Activated naive CD4-positive, alpha-beta T cell (primary cell): Measurements from ENCODE around the gene ABCD2.
"Not testable (repeated sequence)": the region's sequence is repeated elsewhere in the genome, so short reads cannot be mapped to it uniquely, and the experiment has no call there.

Source experiments
- DNase-seq, 4 experiments: peaks; one replicate each; lab custom pipeline; 2025; lab: John Stamatoyannopoulos, UW

Gene ABCD2

DNA sequence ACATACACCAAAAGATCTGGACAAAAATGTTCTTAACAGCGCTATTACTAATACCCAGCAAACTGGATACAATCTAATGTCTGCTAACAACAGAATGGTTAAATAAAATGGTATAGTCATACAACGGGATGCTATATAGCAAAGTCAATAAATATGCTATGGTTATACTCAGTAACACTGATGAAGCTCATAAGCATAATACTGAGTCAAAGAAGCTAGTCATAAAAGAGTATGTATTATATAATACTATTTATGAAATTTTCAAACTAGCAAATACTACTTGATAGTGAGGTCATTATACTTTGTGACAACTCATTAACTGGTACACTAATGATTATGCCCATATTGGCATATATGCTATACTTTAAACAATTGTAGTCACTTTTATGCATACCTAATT, 7.4 kb downstream of the ABCD2 start:
- DNase-seq, result no peak

GRCh38 chr12:39611818-39612217, 7.8 kb downstream of the ABCD2 start:
- no peak for DNase-seq

GRCh38 chr12:39610436-39611025, 9.1 kb downstream of the ABCD2 start:
- no peak for DNase-seq

DNA sequence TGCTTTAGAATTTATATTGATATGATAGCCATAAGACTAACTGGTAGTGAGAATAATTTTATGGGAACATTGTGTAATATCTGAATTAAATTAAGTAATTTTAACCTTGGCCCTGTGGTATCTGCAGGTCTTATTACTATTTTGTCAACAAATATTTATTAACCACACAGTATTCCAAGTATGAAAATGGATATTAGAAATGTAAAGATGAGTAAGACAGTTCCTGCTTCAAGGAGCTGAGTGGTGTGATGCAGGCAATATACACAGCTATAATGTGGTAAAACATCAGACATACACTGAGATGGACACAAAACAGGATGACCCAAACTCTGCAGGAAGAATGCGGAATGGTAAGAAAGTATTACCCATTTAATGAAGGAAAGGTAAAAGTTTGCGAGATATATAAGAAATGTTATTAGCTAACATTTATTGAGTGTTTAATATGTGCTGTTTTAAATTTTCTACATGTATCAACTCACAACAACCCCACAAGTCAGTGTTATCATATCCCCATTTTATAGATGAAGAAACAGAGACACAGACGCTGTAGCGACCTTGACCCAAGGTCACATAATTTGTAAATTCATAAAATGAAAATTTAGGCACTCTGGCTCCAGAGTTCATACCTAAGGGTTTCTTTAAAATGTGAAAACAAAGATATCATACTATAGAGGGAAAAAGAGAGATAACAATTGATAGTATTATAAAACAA, 12.7 kb downstream of the ABCD2 start:
- no peak for DNase-seq

DNA sequence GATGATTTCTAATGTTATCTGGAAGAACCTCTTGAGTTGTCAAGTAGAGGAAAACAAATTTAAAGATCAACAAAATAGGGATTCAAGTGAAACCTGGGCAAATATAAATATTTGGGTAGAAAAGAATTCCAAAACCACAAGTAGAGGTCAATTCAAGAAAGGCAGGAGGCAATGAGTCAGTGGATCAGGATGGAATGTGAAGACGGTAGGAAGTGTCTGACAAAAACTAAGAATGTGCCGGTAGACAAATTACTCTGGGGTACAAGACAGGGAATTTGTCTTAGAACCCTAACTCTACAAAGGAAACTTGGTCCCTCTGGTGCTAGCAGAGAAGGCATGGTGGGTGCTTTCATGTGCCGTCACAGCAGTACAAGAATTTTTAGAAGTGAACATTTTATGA, 13.6 kb downstream of the ABCD2 start:
- no peak for DNase-seq

- no peak for DNase-seq
These were observed 14.1 kb downstream of the ABCD2 start for GRCh38 chr12:39605501-39605900.

- no peak for DNase-seq
These were observed 16.5 kb downstream of the ABCD2 start for GRCh38 chr12:39603065-39603464.

GRCh38 chr12:39601951-39602350, 17.7 kb downstream of the ABCD2 start:
- not testable (repeated sequence) for DNase-seq

- DNase-seq, result no peak
These were observed 23.7 kb downstream of the ABCD2 start for GRCh38 chr12:39595928-39596327.

GRCh38 chr12:39592295-39592694, 27.3 kb downstream of the ABCD2 start:
- DNase-seq, result no peak

DNA sequence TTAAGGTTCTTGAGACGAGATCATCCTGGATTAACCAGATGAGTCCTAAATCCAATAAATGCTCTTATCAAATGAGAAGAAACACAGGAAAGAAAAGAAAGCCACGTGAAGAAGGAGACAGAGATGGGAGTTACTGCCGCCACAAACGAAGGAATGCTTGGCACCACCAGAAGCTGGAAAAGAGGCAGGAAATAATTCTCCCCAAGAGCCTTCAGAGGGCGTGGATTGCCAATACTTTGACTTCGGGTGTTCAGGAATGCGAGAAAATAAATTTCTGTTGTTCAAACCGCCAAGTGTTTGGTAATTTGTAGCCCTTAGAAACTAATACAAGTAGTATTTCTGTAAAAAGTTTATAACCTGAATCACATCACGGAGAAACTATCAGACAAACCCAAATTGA, 31.3 kb downstream of the ABCD2 start:
- no peak for DNase-seq

GRCh38 chr12:39587225-39587624, 32.4 kb downstream of the ABCD2 start:
- DNase-seq, result no peak

DNA sequence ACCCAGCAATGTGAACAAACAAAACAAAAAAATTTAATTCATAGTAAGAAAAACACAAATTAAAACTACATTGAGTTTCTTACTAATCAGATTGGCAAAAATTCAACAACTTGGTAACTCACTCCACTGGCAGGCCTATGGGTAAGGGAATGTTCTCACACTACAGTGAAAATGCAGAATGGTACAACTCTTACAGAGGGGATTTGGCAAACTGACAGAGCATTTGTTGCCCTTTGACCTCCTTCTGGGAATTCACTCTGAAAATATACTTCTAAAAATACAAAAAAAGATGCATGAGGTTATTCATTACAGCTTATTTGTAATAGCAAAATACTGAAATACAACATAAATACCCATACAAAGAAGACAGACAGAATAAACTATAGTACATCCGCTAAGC, 32.8 kb downstream of the ABCD2 start:
- no peak for DNase-seq

DNA sequence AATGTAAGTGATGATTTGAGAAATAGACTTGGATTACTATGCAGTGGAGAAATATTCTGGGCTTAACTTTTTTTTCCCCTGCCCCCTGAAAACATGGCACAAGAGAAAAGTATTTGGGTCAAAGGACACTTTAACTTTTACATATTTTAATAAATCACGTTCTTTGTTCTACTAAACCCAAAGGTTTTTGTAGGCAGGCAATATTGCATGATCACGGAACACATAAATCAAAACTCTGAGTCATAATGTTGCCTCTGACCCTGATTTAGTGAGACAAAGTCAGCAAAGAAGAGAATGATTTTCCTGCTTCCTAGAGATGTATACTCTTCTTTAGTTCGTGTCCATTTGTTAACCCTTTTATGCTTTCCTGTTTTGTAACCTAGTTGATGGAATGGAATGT, 38.0 kb downstream of the ABCD2 start:
- DNase-seq, result no peak

DNA sequence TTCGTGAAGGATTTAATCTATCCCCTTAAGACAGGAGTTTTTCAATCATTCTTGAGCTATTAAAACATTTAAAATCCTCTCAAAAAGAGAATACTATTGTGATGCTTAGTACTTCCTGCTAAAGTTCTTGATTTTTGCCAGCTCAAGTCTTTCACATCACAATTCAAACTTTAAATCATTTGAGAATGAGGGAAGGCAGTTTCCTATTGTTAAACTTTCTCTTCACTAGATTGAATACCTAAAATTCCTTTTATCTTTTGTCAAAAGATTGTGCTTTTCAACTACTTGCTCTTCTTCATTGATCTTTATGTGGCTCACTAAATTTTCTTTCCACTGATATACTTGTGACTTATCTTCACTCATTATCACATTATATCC, 44.1 kb downstream of the ABCD2 start:
- DNase-seq, result no peak

GRCh38 chr12:39574785-39575497, 44.7 kb downstream of the ABCD2 start:
- DNase-seq, result no peak

- no peak for DNase-seq
These were observed 45.2 kb downstream of the ABCD2 start for GRCh38 chr12:39574378-39574777.

DNA sequence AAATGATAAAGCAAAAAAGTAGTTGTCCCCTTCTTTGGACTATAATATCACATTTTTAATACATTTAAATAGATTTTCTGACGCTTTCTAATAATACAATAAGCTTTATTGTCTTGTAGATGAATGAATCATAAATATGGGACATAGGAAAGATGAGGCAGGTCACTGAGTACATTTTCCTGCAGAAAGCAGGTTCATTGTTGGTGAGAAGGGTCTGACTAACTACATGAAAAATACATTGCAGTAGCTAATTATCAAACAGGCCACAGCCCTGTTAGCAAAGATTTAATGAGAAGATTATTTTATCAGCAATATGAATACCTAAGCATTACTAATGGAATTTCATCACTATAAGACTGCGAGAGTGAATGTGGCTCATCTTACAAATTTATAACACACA, 45.6 kb downstream of the ABCD2 start:
- no peak for DNase-seq

DNA sequence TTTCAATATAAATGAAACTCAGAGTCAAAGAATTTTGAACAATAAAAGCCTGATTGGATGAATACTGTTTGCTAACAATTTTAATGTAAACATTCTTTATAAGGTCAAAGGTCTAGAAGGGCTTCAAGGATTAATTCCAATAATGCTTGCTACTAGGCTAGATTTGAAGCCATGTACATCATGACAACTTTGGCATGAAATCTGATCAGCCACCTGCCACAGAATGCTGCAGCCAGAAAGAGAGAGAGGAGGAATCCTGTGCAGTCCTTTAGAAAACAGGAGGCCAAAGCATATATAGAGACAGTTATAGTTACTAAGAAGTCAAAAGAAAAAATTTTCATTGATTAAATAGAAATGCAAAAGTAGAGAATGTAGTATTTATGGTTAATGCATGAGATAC, 47.1 kb downstream of the ABCD2 start:
- DNase-seq, result no peak

DNA sequence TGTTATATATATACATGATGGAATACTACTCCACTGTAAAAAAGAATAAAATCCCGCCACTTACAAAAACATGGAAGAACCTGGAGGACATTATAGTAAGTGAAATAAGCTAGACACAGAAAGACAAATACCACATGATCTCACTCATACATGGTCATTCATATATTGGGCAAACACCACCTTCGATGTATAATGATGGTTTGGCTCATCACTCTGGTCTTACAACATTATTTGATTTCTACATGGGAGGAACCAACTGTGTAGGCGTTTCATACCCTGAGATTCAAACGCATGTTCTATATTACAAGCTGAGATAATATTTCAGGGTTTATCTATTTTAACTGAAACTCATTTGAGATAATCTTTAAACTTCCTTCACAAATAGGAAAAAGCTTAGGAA, 48.3 kb downstream of the ABCD2 start:
- DNase-seq, result no peak

DNA sequence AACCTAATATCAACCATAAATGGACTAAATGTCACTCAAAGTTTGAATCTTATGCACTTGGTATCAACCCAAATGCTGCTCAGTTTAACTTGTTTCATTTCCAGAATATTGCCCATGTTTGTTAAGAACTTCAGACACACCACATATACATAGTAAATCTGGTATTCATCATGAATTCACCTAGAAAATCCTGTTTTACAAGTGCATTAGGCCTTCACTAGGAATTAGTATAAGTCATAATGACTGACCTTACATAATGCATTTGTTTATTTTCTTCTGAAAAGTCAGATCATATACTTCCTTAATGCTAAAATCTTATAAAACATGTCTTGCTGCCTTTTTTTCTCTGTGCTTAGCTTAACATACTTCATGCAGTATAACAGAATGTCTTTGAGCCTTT, 66.1 kb downstream of the ABCD2 start:
- no peak for DNase-seq

- DNase-seq, result not testable (repeated sequence)
These were observed 75.4 kb downstream of the ABCD2 start for GRCh38 chr12:39544211-39544610.

DNA sequence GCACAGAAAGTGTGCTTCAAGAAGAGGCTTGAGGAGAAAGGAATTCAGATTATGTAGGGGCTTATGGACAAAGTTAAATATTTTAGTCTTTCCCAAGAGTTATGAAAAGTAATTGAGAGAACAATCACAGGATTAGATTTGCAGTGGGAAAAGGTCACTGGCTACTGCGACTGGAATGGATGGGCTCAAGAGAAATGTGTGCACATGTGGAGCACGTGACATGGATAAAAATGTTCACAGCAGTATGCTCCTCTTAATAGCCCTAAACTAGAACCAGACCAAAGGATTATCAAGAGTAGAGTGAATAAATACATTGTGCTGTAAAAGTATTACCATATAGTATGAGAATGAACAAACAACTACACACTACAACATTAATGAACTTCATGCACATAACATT, 78.1 kb downstream of the ABCD2 start:
- no peak for DNase-seq
